Amygdala (tissue), 56 donors: ENCODE data around the gene COL19A1.
"Not testable (repeated sequence)": the region's sequence is repeated elsewhere in the genome, so short reads cannot be mapped to it uniquely, and the experiment has no call there.

Experiments
- DNase-seq, 56 donors: peaks; one replicate each; lab custom pipeline; 2025; lab: John Stamatoyannopoulos, UW

COL19A1 gene

GRCh38 chr6:69953491-69953890 lies 87.1 kb downstream of the COL19A1 start:
- peak in 5 of 56 donors; percentile 0 to 30 (median 5) for DNase-seq

DNA sequence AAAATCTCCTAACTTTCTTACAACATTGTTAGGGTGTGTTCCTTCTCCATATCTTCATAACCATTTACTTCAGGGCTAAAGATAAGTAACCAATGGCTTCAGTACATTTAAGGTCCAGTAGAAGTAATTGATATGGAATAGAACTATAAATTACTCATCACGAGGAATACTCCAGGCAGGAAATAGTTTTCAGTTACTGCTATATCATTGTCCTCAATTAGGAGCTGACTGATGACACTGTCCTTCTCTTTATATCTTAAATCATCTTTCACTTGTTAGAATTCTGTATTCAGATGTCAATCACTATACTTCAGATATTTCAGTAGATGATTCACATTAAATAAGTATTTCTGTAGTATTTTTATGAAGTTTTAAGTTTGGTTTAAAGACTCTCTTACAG lies 88.4 kb downstream of the COL19A1 start:
- no peak for DNase-seq

- no peak for DNase-seq
Observed at GRCh38 chr6:69957985-69958559, 91.7 kb downstream of the COL19A1 start.

DNA sequence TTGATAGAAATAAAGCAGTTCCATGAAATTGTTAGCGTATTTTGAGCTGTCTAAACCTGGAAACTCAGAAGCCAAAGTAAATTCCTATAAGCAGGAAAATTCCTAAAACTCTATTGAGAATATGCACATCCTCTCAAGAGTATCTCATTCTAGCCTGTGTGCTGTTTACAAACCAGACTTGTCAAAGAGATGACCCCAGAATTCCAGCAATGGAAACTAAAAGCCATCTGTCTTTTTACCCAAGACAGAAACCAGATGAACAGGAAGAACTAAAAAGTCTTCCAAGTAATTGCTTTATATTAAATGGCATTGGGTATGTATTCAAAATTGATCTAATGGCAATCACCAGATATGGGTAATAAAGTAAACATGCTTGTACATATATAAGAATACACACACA lies 92.6 kb downstream of the COL19A1 start:
- DNase-seq, result no peak

- DNase-seq, result not testable (repeated sequence)
Observed at GRCh38 chr6:69965974-69966373, 99.6 kb downstream of the COL19A1 start.

DNA sequence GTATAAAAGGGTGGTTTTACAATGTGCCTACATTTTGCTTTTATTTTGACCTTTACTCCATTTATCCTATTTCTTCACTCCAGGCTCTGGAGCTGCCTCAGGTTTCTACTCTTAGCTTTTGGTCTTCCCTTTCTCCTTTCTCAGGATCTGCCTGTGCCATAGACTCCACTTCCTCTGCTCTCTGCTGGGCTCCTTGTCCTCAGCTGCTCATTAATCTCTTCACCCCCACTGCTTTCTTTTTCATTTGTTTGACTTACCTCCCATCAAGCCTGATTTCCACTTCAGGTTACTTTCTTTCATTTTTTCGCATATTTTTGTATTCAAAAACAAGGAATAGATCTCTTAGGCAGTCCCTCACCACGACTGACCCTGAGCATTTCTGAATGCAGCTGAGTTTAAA lies 106.8 kb downstream of the COL19A1 start:
- DNase-seq, result no peak

DNA sequence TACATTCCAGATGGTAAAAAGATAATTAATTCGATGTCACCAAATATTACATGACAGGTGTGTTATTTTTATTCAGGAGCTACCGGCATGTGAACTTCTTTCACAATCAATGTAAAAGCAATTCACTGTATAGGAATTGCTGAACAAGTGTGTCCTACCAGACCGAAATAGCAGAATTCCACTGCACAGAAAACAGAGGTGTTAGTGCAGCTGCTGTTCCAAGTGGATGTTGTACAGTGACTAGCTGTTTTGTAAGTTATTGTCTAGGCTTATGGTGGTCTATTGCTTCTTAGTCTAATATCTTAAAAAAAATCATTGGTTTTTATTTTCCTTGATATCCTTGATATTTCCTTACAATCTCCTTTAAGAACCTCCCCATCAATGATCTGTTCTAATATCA lies 107.4 kb downstream of the COL19A1 start:
- DNase-seq, result no peak

GRCh38 chr6:69974193-69974592 lies 107.8 kb downstream of the COL19A1 start:
- DNase-seq, result peak in 5 of 56 donors; percentile 1 to 22 (median 4)

- no peak for DNase-seq
Observed at GRCh38 chr6:69976591-69977090, 110.3 kb downstream of the COL19A1 start.

- DNase-seq, result no peak
Observed at GRCh38 chr6:69980624-69981023, 114.3 kb downstream of the COL19A1 start.

- no peak for DNase-seq
Observed at GRCh38 chr6:69984506-69984905, 118.2 kb downstream of the COL19A1 start.

DNA sequence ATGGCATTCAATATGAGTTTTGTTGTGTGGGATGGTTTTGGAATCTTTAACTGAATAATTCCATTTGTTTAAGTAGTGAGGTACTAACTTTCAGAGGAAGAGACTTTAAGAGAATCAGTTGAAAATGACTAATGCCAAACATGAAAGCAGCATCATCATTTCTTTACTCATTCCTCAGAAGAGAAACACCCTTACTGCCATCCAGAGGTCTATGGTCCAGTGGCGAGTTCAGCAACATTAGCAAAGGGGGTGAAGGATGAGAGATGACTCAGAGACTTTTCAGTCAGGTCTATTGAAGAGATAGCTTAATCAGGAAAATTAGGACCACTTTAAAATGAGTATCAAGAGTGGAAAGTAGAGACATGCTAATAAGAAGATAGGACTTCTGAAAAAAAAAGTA lies 118.8 kb downstream of the COL19A1 start:
- DNase-seq, result no peak

DNA sequence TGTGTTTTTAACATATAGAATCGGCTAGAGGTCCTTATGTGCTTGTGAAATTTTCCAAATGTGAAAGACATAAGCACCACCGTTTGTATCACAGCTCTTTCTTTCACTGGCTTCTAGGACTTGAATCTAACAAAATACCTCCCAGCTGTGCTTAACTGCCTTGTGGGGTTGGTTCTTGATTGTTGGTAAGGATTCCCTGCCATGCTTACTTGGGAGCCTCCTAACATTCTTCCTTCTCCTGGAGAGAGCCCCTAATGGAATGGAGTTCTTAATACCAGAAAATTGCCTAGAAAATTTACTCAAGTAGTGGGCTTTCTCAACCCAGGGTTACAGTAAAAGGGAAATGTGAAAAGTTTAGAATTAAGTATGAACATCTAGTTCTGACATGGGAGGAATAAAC lies 121.2 kb downstream of the COL19A1 start:
- no peak for DNase-seq

- DNase-seq, result no peak
Observed at GRCh38 chr6:69988458-69989126, 122.2 kb downstream of the COL19A1 start.

GRCh38 chr6:69994251-69994650 lies 127.9 kb downstream of the COL19A1 start:
- DNase-seq, result no peak

GRCh38 chr6:70008189-70008588 lies 141.8 kb downstream of the COL19A1 start:
- no peak for DNase-seq

GRCh38 chr6:70010339-70010738 lies 144.0 kb downstream of the COL19A1 start:
- not testable (repeated sequence) for DNase-seq

DNA sequence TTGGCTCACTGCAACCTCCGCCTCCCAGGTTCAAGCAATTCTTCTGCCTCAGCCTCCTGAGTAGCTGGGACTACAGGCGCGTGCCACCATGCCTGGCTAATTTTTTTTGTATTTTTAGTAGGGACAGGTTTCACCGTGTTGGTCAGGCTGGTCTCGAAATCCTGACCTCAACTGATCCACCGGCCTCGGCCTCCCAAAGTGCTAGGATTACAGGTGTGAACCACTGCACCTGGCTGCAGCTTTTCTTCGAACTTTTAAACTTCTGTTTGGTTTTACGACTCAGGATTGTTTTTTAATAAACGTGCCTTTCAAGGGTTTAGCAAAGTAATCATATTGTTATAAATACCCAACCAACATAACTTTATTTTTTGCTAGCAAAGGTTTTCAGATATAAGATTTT lies 156.8 kb downstream of the COL19A1 start:
- not testable (repeated sequence) for DNase-seq

DNA sequence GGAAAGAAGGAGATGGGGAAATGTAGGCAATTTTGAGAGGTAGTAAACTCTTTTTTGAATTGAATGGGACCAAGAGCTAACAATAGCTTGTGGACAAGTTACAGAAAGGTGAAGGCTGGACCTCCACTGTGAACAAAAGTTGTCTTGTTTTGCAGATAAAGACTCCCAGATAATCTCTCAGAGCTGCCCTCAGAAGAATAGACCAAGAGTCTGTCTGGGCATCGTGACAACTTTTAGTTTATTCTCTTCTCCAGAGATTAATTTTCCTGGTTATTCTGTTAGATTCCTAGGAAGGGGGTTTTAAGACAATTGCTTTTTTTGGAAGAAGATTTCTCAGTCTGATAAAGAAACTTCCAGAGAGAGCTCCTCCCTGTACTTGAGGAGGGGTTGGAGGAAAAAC lies 161.9 kb downstream of the COL19A1 start:
- DNase-seq, result no peak

GRCh38 chr6:70028926-70029325 lies 162.6 kb downstream of the COL19A1 start:
- DNase-seq, result no peak

DNA sequence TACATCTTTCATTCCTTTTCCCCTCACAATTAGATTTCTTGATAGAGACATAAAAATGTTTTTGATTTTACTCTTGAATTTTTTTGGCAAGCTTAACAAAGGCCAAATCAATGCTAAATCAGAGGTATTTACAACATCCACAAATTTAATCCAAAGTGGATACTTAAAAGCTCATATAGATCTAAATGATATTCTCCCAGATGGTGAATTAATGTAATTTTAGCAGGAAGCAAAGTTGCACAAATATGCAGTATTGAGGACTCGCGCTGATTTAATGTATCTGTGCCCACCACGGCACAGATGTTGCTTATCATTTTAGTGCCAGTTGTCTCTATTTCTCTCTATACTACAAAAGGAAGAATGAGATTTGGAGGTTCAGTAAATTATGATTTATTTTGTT lies 167.4 kb downstream of the COL19A1 start:
- no peak for DNase-seq

- DNase-seq, result no peak
Observed at GRCh38 chr6:70037445-70037844, 171.1 kb downstream of the COL19A1 start.
